A673 (cell line): ENCODE results near the gene DSCAM.

Source experiments
- EZH2 ChIP-seq: fragments of 200-600 bp; sonication (generic); IDR thresholded peaks from 2 replicates; pipeline ENCODE4 v1.6.1; 2017; ENCODE audit warnings: borderline replicate concordance, low read depth, mild to moderate bottlenecking, mixed read lengths, antibody characterized with exemption, low read length; ENCODE audit not compliant: poor library complexity, severe bottlenecking
- TF ChIP-seq, protein P1 (sequence below): fragments of 300-800, 200-600 bp; sonication (generic); conservative IDR thresholded peaks from 2 replicates; pipeline ENCODE4 v1.5.1; 2017; ENCODE audit warnings: low read depth, mild to moderate bottlenecking, antibody characterized with exemption, low read length, moderate library complexity, mixed read lengths

DNA sequence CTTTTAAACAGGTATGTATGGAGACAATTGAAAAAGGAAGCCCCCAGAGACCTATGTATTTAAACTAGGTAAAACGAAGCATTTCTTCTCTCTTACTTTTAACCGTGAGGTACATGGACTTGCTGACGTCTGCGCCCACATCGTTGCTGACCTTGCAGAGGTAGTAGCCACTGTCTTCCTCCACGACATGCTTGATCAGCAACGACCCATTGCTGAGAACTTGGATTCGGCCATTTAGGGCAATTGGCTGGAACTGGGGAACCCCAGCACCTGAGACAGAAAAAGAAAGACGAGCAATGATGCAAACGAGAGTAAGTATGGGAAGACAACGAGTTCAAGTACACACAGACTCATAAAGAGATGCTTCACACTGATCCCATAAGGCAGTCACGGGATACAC is 571.0 kb downstream of the DSCAM start:
- TF ChIP-seq, protein P1, sequence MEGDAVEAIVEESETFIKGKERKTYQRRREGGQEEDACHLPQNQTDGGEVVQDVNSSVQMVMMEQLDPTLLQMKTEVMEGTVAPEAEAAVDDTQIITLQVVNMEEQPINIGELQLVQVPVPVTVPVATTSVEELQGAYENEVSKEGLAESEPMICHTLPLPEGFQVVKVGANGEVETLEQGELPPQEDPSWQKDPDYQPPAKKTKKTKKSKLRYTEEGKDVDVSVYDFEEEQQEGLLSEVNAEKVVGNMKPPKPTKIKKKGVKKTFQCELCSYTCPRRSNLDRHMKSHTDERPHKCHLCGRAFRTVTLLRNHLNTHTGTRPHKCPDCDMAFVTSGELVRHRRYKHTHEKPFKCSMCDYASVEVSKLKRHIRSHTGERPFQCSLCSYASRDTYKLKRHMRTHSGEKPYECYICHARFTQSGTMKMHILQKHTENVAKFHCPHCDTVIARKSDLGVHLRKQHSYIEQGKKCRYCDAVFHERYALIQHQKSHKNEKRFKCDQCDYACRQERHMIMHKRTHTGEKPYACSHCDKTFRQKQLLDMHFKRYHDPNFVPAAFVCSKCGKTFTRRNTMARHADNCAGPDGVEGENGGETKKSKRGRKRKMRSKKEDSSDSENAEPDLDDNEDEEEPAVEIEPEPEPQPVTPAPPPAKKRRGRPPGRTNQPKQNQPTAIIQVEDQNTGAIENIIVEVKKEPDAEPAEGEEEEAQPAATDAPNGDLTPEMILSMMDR, result no peak
- TF ChIP-seq EZH2, result no peak
